GM19463 (cell line): Measurements from ENCODE around the gene OR2C1.

Experiments
- ATAC-seq: cut with Tn5 transposase; IDR thresholded peaks from one replicate; pipeline ENCODE4 v1.9.1; 2021; ENCODE audit warnings: mild to moderate bottlenecking, moderate library complexity; ENCODE audit not compliant: unreplicated experiment

The OR2C1 gene

DNA sequence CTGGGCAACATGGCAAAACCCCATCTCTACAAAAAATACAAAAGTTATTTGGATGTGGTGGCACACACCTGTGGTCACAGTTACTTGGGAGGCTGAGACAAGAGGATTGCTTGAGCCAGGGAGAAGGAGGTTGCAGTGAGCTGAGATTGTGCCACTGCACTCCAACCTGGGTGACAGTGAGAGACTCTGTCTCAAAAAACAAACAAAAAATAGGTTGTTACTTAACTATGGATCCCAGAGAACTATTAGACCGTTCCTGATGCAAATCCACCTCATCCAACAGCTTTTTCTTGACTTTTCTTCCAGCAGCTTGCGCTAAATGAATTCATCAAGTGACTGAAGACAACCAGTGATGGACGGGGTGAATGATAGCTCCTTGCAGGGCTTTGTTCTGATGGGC, at the start of gene OR2C1:
Gene OR2C1 (plus strand): TSS at position 301 of the 400 bp plus-strand sequence. CDS start 52 bp downstream, at position 353.
- ATAC-seq: no peak

DNA sequence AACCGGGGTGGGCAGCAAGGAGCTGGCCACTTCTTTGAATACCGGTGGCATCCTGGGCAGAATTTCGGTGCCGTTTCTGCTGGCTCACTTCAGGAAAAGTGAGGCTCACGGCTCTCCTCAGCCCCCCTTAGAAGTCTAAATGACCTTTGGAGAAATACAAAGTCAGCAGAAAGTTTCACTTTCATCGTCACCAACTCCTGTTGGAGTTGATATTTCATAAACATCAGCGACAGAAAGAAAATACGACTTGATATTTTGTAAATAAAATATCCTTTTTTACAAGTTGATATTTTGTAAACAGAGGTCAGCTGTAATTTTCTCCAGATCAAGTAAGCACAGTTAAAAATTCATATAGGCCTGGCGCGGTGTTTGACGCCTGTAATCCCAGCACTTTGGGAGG, 49.6 kb upstream of the OR2C1 start:
- no peak for ATAC-seq

- no peak for ATAC-seq
Measured at GRCh38 chr16:3311496-3311895, 44.2 kb upstream of the OR2C1 start.

- no peak for ATAC-seq
Measured at GRCh38 chr16:3317315-3317999, 38.2 kb upstream of the OR2C1 start.

DNA sequence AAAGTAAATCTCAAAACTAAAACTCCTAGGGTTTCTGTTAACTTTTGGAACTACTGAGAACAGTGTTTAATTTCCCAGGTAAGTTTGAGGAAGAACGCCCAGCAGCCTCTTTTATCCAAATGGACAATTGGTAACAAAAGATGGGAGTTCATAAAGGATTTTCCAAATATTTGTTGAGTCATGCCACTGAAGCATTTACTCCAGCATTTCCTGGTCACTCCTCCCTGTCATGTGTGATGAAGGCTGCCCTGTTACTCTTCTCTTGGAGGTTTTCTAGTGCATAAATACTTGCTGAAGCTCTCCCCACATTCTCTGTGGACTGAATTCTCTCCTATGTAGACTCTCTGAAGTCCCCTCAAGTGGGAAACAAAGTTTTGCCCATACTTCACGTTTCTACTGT, 33.9 kb upstream of the OR2C1 start:
- ATAC-seq: no peak

- ATAC-seq: no peak
Measured at GRCh38 chr16:3327514-3327913, 28.2 kb upstream of the OR2C1 start.

GRCh38 chr16:3328104-3328503, 27.6 kb upstream of the OR2C1 start:
- ATAC-seq: no peak

GRCh38 chr16:3328643-3329042, 27.0 kb upstream of the OR2C1 start:
- ATAC-seq: no peak

- no peak for ATAC-seq
Measured at GRCh38 chr16:3346041-3346440, 9.6 kb upstream of the OR2C1 start.

DNA sequence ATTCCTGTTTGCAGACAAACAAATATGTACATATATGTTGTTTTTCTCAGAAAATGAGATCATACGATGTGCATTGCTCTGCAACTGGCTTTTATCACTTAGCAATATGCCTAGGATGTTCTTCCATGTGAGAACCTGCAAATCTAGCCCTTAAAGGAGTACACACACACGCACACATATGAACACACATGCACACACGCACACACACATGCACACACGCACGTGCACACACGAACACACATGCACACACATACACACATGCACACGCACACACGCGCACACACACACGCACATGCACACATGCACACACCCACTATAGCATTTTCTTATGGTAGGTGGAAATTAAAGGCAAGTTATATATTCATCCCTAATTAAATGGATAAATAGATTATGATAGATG, 8.1 kb upstream of the OR2C1 start:
- ATAC-seq: no peak

GRCh38 chr16:3348547-3349167, 7.0 kb upstream of the OR2C1 start:
- ATAC-seq: no peak

GRCh38 chr16:3349175-3349574, 6.5 kb upstream of the OR2C1 start:
- no peak for ATAC-seq

DNA sequence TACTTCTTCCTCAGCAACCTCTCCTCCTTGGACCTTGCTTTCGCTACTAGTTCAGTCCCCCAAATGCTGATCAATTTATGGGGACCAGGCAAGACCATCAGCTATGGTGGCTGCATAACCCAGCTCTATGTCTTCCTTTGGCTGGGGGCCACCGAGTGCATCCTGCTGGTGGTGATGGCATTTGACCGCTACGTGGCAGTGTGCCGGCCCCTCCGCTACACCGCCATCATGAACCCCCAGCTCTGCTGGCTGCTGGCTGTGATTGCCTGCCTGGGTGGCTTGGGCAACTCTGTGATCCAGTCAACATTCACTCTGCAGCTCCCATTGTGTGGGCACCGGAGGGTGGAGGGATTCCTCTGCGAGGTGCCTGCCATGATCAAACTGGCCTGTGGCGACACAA, 429 bp downstream of the OR2C1 start:
- ATAC-seq: no peak

- ATAC-seq: no peak
Measured at GRCh38 chr16:3358871-3359270, 3.2 kb downstream of the OR2C1 start.

- ATAC-seq: no peak
Measured at GRCh38 chr16:3362931-3363330, 7.2 kb downstream of the OR2C1 start.

GRCh38 chr16:3363793-3364192, 8.1 kb downstream of the OR2C1 start:
- no peak for ATAC-seq

GRCh38 chr16:3364774-3365427, 9.2 kb downstream of the OR2C1 start:
- no peak for ATAC-seq

DNA sequence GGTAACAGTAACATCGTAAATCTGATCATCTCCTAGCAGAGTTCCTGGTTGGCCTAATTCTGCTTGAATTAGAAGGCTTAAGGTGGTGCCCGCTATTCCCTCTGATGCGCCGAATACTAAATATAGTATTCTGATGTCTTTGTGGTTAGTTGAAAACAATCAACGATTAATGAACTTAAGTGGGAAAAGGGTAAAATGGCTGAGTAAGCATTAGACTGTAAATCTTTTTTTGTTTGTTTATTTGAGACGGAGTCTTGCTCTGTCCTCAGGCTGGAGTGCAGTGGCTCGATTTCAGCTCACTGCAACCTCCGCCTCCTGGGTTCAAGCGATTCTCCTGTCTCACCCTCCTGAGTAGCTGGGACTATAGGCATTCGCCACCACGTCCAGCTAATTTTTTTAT, 13.4 kb downstream of the OR2C1 start:
- ATAC-seq: no peak

DNA sequence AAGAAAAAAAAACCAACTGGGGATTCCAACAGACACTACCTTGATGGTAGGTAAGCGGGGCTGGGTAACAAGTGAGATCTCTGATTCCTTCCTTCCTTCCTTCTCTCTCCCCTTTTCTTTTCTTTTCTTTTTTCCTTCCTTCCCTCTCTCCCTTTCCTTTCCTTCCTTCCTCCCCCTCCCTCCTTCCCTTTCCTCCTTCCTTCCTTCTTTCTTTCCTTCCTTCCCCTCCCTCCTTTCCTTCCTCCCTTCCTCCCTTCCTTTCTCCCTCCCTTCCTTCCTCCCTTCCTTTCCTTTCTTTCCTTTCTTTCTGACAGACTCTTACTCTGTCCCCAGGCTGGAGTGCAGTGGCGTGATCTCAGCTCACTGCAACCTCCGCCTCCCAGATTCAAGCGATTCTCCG, 20.0 kb downstream of the OR2C1 start:
- no peak for ATAC-seq

DNA sequence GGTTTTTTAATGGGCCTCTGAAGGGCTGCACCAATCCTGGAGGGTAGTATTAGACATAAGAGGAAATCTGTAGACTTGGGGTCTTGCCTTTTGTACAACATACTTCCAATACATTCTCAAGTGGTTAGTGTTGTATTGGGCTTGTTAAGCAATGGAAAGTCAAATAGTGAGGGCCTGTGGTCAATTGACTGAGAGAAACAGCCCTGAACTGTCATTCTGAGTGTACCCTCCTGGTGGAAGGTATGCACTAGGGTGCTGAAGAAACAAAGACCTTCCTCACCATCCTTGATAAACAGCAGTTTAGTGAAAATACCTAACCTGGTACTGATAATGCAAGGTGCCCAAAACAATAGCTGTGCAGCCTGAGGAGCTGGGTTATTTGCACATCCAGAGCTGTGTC, 22.2 kb downstream of the OR2C1 start:
- no peak for ATAC-seq

DNA sequence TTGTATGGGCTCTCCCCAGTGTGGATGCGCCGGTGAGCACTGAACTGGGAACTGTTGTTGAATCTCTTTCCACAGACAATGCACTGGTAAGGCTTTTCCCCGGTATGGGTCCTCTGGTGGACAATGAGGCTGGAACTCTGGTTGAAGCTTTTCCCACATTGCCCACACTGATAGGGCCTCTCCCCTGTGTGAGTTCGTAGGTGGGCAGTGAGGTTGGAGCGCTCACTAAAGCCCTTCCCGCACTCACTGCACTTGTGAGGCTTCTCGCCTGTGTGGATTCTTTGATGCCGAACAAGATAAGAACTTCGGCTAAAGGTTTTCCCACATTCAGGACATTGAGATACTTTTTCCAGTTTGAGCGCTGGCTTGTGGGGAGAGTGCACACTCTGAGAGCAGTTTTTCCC, 27.4 kb downstream of the OR2C1 start:
- no peak for ATAC-seq

- no peak for ATAC-seq
Measured at GRCh38 chr16:3388325-3388724, 32.6 kb downstream of the OR2C1 start.
